ENCODE measurements around the gene DIS3L2. TPM values are rescaled to one million over a fixed set of nuclear protein-coding genes. Genes with fewer than 3 reads are reported as not detected.

DIS3L2 gene
- total RNA-seq, 4 donors from 2014 or later: 13.3 to 31.0 (median 23.6) TPM

DNA sequence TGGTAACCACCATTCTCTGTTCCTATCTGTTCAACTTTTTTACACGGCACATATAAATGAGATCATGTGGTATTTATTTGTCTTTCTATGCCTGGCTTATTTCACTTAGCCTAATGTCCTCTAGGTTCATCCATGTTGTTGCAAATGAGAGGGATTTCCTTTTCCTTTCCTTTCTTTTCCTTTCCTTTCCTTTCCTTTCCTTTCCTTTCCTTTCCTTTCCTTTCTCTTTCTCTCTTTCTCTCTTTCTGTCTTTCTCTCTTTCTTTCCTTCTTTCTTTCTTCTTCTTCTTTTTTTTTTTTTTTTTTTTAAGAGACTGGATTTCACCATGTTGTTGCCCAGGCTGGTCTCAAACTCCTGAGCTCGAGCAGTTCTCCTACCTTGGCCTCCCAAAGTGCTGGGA, 38.9 kb downstream of the DIS3L2 start:
- no peaks in the 10 kb centered on the region for H3K27me3 ChIP-seq
- H3K27ac ChIP-seq: no peak overlapping the region
- no peak for TF ChIP-seq POLR2AphosphoS5 (IDR thresholded peaks at IDR 0.05)
- TF ChIP-seq EP300 (IDR thresholded peaks at IDR 0.05): no peak
- TF ChIP-seq, protein P1, sequence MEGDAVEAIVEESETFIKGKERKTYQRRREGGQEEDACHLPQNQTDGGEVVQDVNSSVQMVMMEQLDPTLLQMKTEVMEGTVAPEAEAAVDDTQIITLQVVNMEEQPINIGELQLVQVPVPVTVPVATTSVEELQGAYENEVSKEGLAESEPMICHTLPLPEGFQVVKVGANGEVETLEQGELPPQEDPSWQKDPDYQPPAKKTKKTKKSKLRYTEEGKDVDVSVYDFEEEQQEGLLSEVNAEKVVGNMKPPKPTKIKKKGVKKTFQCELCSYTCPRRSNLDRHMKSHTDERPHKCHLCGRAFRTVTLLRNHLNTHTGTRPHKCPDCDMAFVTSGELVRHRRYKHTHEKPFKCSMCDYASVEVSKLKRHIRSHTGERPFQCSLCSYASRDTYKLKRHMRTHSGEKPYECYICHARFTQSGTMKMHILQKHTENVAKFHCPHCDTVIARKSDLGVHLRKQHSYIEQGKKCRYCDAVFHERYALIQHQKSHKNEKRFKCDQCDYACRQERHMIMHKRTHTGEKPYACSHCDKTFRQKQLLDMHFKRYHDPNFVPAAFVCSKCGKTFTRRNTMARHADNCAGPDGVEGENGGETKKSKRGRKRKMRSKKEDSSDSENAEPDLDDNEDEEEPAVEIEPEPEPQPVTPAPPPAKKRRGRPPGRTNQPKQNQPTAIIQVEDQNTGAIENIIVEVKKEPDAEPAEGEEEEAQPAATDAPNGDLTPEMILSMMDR (IDR thresholded peaks at IDR 0.05): no peak
- TF ChIP-seq POLR2A (IDR thresholded peaks at IDR 0.05): no peak
- no peak overlapping the region for H3K4me3 ChIP-seq
- 75 to 100% methylated on average over 1 to 2 of the region's 2 CpGs for WGBS, 2 donors (ENCODE audit: low coverage in 1 of 2)
- ATAC-seq: no peak
- no peaks in the 10 kb centered on the region for H3K36me3 ChIP-seq
- H3K9me3 ChIP-seq: no peaks in the 10 kb centered on the region
- peaks cover 0 to 14% (median 0%) of the 10 kb centered on the region in 3 donors for H3K4me1 ChIP-seq

DNA sequence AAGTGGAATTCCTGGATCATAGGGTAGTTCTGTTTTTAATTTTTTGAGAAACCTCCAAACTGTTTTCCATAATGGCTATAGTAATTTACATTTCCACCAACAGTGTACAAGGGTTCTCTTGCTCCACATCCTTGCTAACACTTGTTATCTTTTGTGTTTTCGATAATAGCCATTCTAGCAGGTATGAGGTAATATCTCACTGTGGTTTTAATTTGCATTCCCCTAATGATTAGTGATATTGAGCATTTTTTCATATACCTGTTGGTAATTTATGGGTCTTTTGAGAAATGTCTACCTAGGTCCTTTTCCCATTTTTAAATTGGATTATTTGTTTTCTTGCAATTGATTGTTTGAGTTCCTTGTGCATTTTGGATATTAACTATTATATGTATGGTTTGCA, 39.6 kb downstream of the DIS3L2 start:
- no peak for ATAC-seq
- H3K4me1 ChIP-seq: peaks cover 0 to 11% (median 0%) of the 10 kb centered on the region in 3 donors
- WGBS, 2 donors (ENCODE audit: low coverage in 1 of 2): 90 to 100% methylated on average over 1 of the region's 1 CpG
- no peaks in the 10 kb centered on the region for H3K36me3 ChIP-seq
- H3K27me3 ChIP-seq: no peaks in the 10 kb centered on the region
- no peaks in the 10 kb centered on the region for H3K9me3 ChIP-seq
- H3K27ac ChIP-seq: no peak overlapping the region
- no peak overlapping the region for H3K4me3 ChIP-seq
- TF ChIP-seq POLR2AphosphoS5 (IDR thresholded peaks at IDR 0.05) (no peak), POLR2A (IDR thresholded peaks at IDR 0.05) (no peak), EP300 (IDR thresholded peaks at IDR 0.05) (no peak)
- TF ChIP-seq, protein P1 (IDR thresholded peaks at IDR 0.05): no peak

DNA sequence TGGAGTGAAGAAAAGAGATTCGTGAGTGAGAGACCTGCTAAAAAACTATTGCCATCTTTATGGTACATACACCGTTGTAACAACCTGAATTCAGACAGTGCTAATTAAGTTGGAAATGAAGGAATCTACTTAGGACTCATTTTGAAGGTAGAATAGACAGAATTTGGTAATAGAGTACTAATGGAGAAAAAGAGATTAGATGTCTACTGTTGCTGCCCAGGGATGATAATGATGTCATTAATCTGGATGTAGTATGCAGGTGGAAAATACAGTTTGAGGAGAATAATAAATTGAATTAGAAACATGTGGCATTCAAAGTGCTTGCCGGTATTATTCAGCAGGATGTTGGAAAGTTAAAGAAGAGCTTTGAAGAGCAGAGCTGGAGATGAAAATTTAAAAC, 44.7 kb downstream of the DIS3L2 start:
- 72 to 84% methylated on average over 3 of the region's 3 CpGs for WGBS, 2 donors (ENCODE audit: low coverage in 1 of 2)
- Histone ChIP-seq H3K4me3 (no peak overlapping the region), H3K36me3 (no peaks in the 10 kb centered on the region), H3K27me3 (no peaks in the 10 kb centered on the region), H3K4me1 (no peaks in the 10 kb centered on the region), H3K27ac (no peak overlapping the region), H3K9me3 (no peaks in the 10 kb centered on the region)
- no peak for ATAC-seq
- TF ChIP-seq POLR2AphosphoS5 (IDR thresholded peaks at IDR 0.05) (no peak), EP300 (IDR thresholded peaks at IDR 0.05) (no peak), POLR2A (IDR thresholded peaks at IDR 0.05) (no peak)
- TF ChIP-seq, protein P1 (IDR thresholded peaks at IDR 0.05): no peak

DNA sequence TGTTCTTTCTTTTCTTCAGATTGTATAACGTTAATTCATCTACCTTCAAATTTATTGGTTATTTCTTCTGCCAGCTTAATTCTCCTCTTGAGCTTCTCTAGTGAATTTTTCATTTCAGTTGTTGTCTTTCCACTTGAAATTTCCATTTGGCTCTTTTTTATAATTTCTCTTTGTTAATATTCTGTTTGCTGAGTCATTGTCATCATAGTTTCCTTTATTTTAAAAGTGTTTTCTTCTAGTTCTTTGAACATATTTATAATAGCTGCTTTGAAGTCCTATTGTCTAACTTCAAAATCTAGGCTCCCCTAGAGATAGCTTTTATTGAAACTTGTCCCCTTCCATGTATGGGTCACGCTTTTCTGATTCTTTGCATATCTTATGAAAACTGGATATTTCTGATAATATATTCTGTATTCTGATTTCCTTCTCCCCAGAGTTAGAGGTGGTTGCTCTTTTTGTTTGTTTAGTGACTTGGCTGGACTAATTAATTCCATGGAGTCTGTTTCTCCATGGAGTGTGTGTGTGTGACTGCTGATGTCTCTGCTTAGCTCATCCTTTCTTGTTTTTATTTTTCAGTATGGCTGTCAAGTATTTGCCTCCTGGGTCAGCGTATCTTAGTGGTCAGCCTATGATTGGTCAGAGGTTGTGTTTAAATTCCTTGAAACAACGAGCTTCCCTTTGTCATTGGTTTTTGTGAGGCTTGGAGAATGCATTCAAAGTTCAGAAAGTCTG, 47.6 kb downstream of the DIS3L2 start:
- WGBS, 2 donors (ENCODE audit: low coverage in 1 of 2): 85 to 96% methylated on average over 2 to 4 of the region's 4 CpGs

More for the DNA sequence above, 47.6 kb downstream of the DIS3L2 start:
- Histone ChIP-seq H3K36me3 (no peaks in the 10 kb centered on the region), H3K27me3 (no peaks in the 10 kb centered on the region), H3K4me1 (peaks cover 2 to 10% (median 5%) of the 10 kb centered on the region in 3 donors), H3K4me3 (no peak overlapping the region), H3K27ac (no peak overlapping the region), H3K9me3 (no peaks in the 10 kb centered on the region)
- TF ChIP-seq EP300 (IDR thresholded peaks at IDR 0.05) (no peak), POLR2AphosphoS5 (IDR thresholded peaks at IDR 0.05) (no peak), POLR2A (IDR thresholded peaks at IDR 0.05) (no peak)
- TF ChIP-seq, protein P1 (IDR thresholded peaks at IDR 0.05): no peak
- no peak for ATAC-seq
